Fibroblast of mammary gland (primary cell): ENCODE measurements around the gene ADAMTS4.

Experiments
- DNase-seq: peaks from one replicate; pipeline ENCODE4 v3.0.0-alpha.2; 2010; ENCODE audit warnings: low read depth
- H3K4me3 ChIP-seq: 2 replicates; pipeline ENCODE4 v1.5.1; 2011; ENCODE audit warnings: low read depth, mild to moderate bottlenecking, low read length, moderate library complexity; ENCODE audit not compliant: control insufficient read depth
- TF ChIP-seq, protein P1 (sequence below): conservative IDR thresholded peaks from 2 replicates; pipeline ENCODE4 v1.5.1; 2011; ENCODE audit warnings: low read depth, low read length, inconsistent platforms; ENCODE audit not compliant: control insufficient read depth, insufficient read depth

The ADAMTS4 gene

GRCh38 chr1:161219078-161219892, 20.4 kb upstream of the ADAMTS4 start:
- TF ChIP-seq, protein P1, sequence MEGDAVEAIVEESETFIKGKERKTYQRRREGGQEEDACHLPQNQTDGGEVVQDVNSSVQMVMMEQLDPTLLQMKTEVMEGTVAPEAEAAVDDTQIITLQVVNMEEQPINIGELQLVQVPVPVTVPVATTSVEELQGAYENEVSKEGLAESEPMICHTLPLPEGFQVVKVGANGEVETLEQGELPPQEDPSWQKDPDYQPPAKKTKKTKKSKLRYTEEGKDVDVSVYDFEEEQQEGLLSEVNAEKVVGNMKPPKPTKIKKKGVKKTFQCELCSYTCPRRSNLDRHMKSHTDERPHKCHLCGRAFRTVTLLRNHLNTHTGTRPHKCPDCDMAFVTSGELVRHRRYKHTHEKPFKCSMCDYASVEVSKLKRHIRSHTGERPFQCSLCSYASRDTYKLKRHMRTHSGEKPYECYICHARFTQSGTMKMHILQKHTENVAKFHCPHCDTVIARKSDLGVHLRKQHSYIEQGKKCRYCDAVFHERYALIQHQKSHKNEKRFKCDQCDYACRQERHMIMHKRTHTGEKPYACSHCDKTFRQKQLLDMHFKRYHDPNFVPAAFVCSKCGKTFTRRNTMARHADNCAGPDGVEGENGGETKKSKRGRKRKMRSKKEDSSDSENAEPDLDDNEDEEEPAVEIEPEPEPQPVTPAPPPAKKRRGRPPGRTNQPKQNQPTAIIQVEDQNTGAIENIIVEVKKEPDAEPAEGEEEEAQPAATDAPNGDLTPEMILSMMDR = no peak
- no peak for DNase-seq
- no peak overlapping the region for H3K4me3 ChIP-seq

DNA sequence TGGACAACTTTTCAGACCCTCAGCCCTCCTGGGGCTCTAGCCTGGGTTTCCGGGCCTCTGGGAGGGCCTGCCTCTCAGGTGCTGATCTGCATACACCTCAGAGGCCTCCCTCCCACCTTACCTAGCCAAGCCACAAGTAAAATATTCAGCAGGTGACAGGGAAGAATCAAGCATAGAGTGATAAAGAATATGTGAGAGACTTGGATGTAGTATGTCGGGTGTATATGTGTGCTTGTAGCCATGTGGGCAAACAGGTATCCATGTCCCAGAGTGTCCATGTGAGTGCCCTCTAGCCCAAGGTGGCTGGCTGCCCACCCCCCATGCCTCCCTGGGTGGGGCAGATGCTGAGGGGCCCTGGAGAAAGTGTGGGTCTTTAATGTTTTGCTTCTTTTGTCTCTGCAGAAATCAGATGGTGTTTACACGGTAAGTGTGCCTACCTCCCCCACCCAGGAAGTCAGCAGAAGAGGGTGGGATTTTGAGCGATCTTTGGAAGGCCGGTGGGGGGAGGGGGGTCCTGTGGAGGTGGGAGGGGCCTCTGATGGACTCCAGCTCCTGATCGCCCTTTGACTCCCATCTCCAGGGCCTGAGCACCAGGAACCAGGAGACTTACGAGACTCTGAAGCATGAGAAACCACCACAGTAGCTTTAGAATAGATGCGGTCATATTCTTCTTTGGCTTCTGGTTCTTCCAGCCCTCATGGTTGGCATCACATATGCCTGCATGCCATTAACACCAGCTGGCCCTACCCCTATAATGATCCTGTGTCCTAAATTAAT, 19.6 kb upstream of the ADAMTS4 start:
- DNase-seq = no peak
- H3K4me3 ChIP-seq = no peak overlapping the region
- TF ChIP-seq, protein P1 = no peak

DNA sequence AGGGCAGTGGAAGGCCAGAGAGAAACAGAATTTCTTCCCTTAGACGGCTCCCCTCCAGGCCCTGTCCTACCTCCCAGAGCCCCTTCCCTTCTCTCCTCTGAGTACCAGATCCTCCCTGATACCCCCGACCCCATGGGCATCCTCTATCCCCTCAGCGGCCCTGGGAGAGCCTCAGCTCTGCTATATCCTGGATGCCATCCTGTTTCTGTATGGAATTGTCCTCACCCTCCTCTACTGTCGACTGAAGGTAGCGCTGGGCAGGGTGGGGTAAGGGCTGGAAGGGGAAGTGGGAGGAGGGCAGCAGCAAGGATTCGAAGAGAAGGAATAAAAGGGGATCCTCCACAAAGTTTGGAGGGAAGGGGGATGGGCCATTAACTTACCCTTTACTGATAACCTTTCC, 19.0 kb upstream of the ADAMTS4 start:
- TF ChIP-seq, protein P1 = no peak
- DNase-seq = no peak
- no peak overlapping the region for H3K4me3 ChIP-seq

DNA sequence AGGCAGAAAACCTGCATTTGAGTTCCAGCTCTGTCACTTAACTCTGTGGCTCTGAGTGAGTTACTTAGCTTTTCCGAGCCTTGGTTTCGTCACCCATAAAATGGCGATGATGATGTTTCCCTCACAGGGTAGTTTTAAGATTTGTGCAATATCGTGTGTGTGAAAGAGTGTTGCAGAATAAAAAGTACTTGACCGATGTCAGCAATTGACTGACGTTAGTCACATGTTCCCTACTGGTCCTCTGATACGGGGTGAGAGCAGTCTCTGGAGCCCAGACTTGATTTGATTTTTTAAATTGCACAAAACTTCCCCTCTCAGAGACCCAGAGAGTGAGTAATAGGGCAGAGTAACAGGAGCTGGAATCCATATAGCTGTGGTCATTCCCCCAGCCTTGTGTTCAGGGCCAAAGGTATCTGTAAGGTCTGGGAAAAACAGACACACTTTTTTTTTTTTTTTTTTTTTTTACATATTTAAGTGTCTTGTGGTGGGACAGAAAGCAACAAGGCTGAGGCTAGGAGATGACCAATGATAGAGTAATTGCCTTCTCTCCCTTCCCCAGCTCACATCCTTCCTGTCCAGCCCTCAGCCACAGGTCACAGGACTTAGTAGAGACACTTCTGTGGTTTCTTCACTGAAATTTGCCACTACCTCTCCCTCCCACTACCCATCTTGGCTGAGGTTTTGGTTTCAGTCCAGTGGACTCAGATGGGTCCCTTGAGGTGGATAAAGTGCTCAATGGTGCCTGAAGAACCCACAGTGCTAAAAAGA, 18.3 kb upstream of the ADAMTS4 start:
- peak overlapping the region; percentile 19 for H3K4me3 ChIP-seq
- TF ChIP-seq, protein P1 = no peak
- peak; percentile 97 for DNase-seq

- no peak within 1 kb of the TSS for H3K4me3 ChIP-seq
- TF ChIP-seq, protein P1 = no peak
- no peak for DNase-seq
Observed at GRCh38 chr1:161215076-161215475, 16.2 kb upstream of the ADAMTS4 start, which contains the start of gene FCER1G. Gene FCER1G, plus strand, starts transcription at chr1:161215295. Its CDS starts 27 bp downstream, at chr1:161215322.

GRCh38 chr1:161214369-161214768, 15.5 kb upstream of the ADAMTS4 start:
- no peak overlapping the region for H3K4me3 ChIP-seq
- TF ChIP-seq, protein P1 = no peak
- DNase-seq = no peak
